Liver (tissue), 9 donors: ENCODE measurements around the gene PLEKHM2. TPM values are rescaled to one million over a fixed set of nuclear protein-coding genes. Genes with fewer than 3 reads are reported as not detected.

Experiments
- DNase-seq: peaks from one replicate; pipeline ENCODE4 v3.0.0-alpha.2; 2017; ENCODE audit warnings: low spot score
- H3K27ac ChIP-seq, 2 donors: one replicate each; pipeline ENCODE4 v1.7.0; 2013; ENCODE audit warnings: inconsistent platforms in 2 of 2, low read length in 2 of 2, control low read depth in 1 of 2, low read depth in 1 of 2, mild to moderate bottlenecking in 1 of 2
- H3K27me3 ChIP-seq, 4 donors: one replicate each; pipeline versions ENCODE4 v1.6.1 to v1.7.0; 2013; ENCODE audit warnings: low read length in 3 of 4, inconsistent platforms in 1 of 4, mild to moderate bottlenecking in 1 of 4, moderate library complexity in 1 of 4; ENCODE audit not compliant: control insufficient read depth in 4 of 4, insufficient read depth in 4 of 4
- H3K36me3 ChIP-seq, 4 donors: one replicate each; pipeline versions ENCODE4 v1.6.1 to v1.7.0; 2013; ENCODE audit warnings: low read length in 3 of 4, mild to moderate bottlenecking in 3 of 4, low read depth in 1 of 4, moderate library complexity in 1 of 4; ENCODE audit not compliant: control insufficient read depth in 4 of 4, insufficient read depth in 3 of 4
- H3K4me1 ChIP-seq, 4 donors: one replicate each; pipeline versions ENCODE4 v1.6.1 to v1.7.0; 2013; ENCODE audit warnings: low read length in 3 of 4, mild to moderate bottlenecking in 3 of 4, moderate library complexity in 1 of 4; ENCODE audit not compliant: control insufficient read depth in 4 of 4, insufficient read depth in 4 of 4
- H3K4me3 ChIP-seq, 3 donors: one replicate each; pipeline versions ENCODE4 v1.6.1 to v1.7.0; 2013; ENCODE audit warnings: low read length in 3 of 3, control low read depth in 1 of 3, low read depth in 1 of 3, mild to moderate bottlenecking in 1 of 3
- H3K9ac ChIP-seq, 2 donors: one replicate each; pipeline ENCODE4 v1.7.0; 2013; ENCODE audit warnings: low read length in 2 of 2, mild to moderate bottlenecking in 2 of 2, moderate library complexity in 2 of 2, control low read depth in 1 of 2, low read depth in 1 of 2
- H3K9me3 ChIP-seq, 4 donors: one replicate each; pipeline versions ENCODE4 v1.6.1 to v1.7.0; 2013; ENCODE audit warnings: low read length in 3 of 4; ENCODE audit not compliant: control insufficient read depth in 4 of 4
- ATF3 ChIP-seq: IDR thresholded peaks from 2 replicates; pipeline ENCODE4 v1.6.1; 2016; ENCODE audit warnings: antibody characterized with exemption
- CTCF ChIP-seq: fragments of 150-350 bp; IDR thresholded peaks from 2 replicates; pipeline ENCODE4 v1.5.1; 2017; ENCODE audit warnings: improper control_type of control experiment, low read depth, low read length; ENCODE audit not compliant: missing input control
- FOXA1 ChIP-seq: IDR thresholded peaks from 2 replicates; pipeline ENCODE4 v1.6.1; 2016; ENCODE audit warnings: antibody characterized with exemption
- FOXA2 ChIP-seq: IDR thresholded peaks from 2 replicates; pipeline ENCODE4 v1.6.1; 2016; ENCODE audit warnings: antibody characterized with exemption
- GABPA ChIP-seq, 2 donors: IDR thresholded peaks in 1 of 2; conservative IDR thresholded peaks in 1 of 2; 2 replicates each; pipeline ENCODE4 v1.6.1; 2016; ENCODE audit warnings: antibody characterized with exemption in 2 of 2, mild to moderate bottlenecking in 1 of 2, moderate library complexity in 1 of 2
- HNF4A ChIP-seq, 2 donors: conservative IDR thresholded peaks; 2 replicates each; pipeline ENCODE4 v1.6.1; 2016; ENCODE audit warnings: antibody characterized with exemption in 2 of 2, mild to moderate bottlenecking in 2 of 2
- HNF4G ChIP-seq: IDR thresholded peaks from 2 replicates; pipeline ENCODE4 v1.6.1; 2016; ENCODE audit warnings: antibody characterized with exemption
- JUND ChIP-seq, 2 donors: IDR thresholded peaks; 2 replicates each; pipeline ENCODE4 v1.6.1; 2016; ENCODE audit warnings: antibody characterized with exemption in 2 of 2
- MAX ChIP-seq: IDR thresholded peaks from 2 replicates; pipeline ENCODE4 v1.6.1; 2016; ENCODE audit warnings: antibody characterized with exemption
- NR2F2 ChIP-seq: IDR thresholded peaks from 2 replicates; pipeline ENCODE4 v1.6.1; 2016; ENCODE audit warnings: antibody characterized with exemption
- RAD21 ChIP-seq, 2 donors: IDR thresholded peaks; 2 replicates each; pipeline ENCODE4 v1.6.1; 2016; ENCODE audit warnings: antibody characterized with exemption in 2 of 2, mild to moderate bottlenecking in 2 of 2
- REST ChIP-seq: IDR thresholded peaks from 2 replicates; pipeline ENCODE4 v1.6.1; 2016; ENCODE audit warnings: antibody characterized with exemption, mild to moderate bottlenecking
- SP1 ChIP-seq: IDR thresholded peaks from 2 replicates; pipeline ENCODE4 v1.6.1; 2018; ENCODE audit warnings: antibody characterized with exemption, mild to moderate bottlenecking
- TAF1 ChIP-seq: conservative IDR thresholded peaks from 2 replicates; pipeline ENCODE4 v1.6.1; 2016; ENCODE audit warnings: antibody characterized with exemption, mild to moderate bottlenecking
- YY1 ChIP-seq: IDR thresholded peaks from 2 replicates; pipeline ENCODE4 v1.6.1; 2016; ENCODE audit warnings: antibody characterized with exemption, mild to moderate bottlenecking
- ZBTB33 ChIP-seq: IDR thresholded peaks from 2 replicates; pipeline ENCODE4 v1.6.1; 2016; ENCODE audit warnings: antibody characterized with exemption
- WGBS: extraction: QIAGEN DNeasy Blood & Tissue Kit; methylation state at CpG from one replicate; pipeline ENCODE4 v1.1.7; 2013; 5-methylcytosine and 5-hydroxymethylcytosine counted together
- polyA plus RNA-seq, 2 donors: library from polyadenylated mRNA; stranded (reverse) in 1 of 2; unstranded in 1 of 2; fragments of 200-250 nt in 1 of 2; fragments of >200 nt in 1 of 2; fragmentation: Nextera tagmentation in 1 of 2; extraction: Ambion mirVana in 1 of 2; gene quantifications; one replicate each; pipeline versions ENCODE4 v1.2.1 to v1.2.3, GENCODE V29; 2013 to 2015
- total RNA-seq, 2 donors: library from RNA; depleted of rRNA; stranded (reverse); fragments of >200 nt; gene quantifications; one replicate each; pipeline ENCODE4 v1.2.3, GENCODE V29; 2014
- donor health status: healthy.
- donor health status: healthy.
- donor health status: healthy.
- donor health status: healthy.
- donor health status: healthy.

PLEKHM2 gene
- total and polyA plus RNA-seq, 4 donors = 4.1 to 22.6 (median 17.0) TPM

- Histone ChIP-seq H3K27ac (no peak overlapping the region), H3K36me3 (peaks cover 11 to 74% (median 61%) of the 10 kb centered on the region in 4 donors), H3K9ac (no peak overlapping the region), H3K4me1 (no peaks in the 10 kb centered on the region), H3K4me3 (no peak overlapping the region), H3K27me3 (no peaks in the 10 kb centered on the region), H3K9me3 (no peaks in the 10 kb centered on the region)
- DNase-seq = no peak
- WGBS = 69% methylated on average over 1 of the region's 1 CpG
- TF ChIP-seq MAX = no peak
- TF ChIP-seq HNF4G = no peak
- no peak for TF ChIP-seq ZBTB33
- no peak for TF ChIP-seq YY1
- no peak for TF ChIP-seq ATF3
- TF ChIP-seq FOXA1 = no peak
- TF ChIP-seq RAD21 (IDR thresholded peaks at IDR 0.05) = no peak
- no peak for TF ChIP-seq SP1
- no peak for TF ChIP-seq FOXA2
- no peak for TF ChIP-seq JUND (IDR thresholded peaks at IDR 0.05)
- no peak for TF ChIP-seq TAF1
- no peak for TF ChIP-seq REST
- no peak for TF ChIP-seq CTCF
- no peak for TF ChIP-seq GABPA (IDR thresholded peaks at IDR 0.05 in 1 of 2, conservative IDR thresholded peaks at IDR 0.05 in 1 of 2)
- no peak for TF ChIP-seq NR2F2
These were observed 27.1 kb upstream of the PLEKHM2 start for GRCh38 chr1:15657021-15657420.

GRCh38 chr1:15660151-15660550, 24.0 kb upstream of the PLEKHM2 start:
- Histone ChIP-seq H3K27ac (no peak overlapping the region), H3K4me1 (no peaks in the 10 kb centered on the region), H3K36me3 (peaks cover 5 to 53% (median 52%) of the 10 kb centered on the region in 4 donors), H3K4me3 (no peak overlapping the region), H3K27me3 (no peaks in the 10 kb centered on the region), H3K9ac (no peak overlapping the region), H3K9me3 (no peaks in the 10 kb centered on the region)
- DNase-seq = no peak
- whole genome bisulfite sequencing = 85% methylated on average over 3 of the region's 3 CpGs
- TF ChIP-seq HNF4A (conservative IDR thresholded peaks at IDR 0.05) (no peak), FOXA1 (no peak), JUND (IDR thresholded peaks at IDR 0.05) (no peak), ZBTB33 (no peak), MAX (no peak), FOXA2 (no peak), YY1 (no peak), HNF4G (no peak), TAF1 (no peak), SP1 (no peak), ATF3 (no peak), NR2F2 (no peak), CTCF (no peak), RAD21 (IDR thresholded peaks at IDR 0.05) (no peak)
